ENCODE results near the gene DHDH. TPM values are rescaled to one million over a fixed set of nuclear protein-coding genes. Genes with fewer than 3 reads are reported as not detected.
A peak's percentile ranks its signal among the peaks of the same experiment; 100 is the strongest.

Gene DHDH
- total and polyA plus RNA-seq, 4 donors, result 0.59 to 4.6 (median 2.0) TPM

DNA sequence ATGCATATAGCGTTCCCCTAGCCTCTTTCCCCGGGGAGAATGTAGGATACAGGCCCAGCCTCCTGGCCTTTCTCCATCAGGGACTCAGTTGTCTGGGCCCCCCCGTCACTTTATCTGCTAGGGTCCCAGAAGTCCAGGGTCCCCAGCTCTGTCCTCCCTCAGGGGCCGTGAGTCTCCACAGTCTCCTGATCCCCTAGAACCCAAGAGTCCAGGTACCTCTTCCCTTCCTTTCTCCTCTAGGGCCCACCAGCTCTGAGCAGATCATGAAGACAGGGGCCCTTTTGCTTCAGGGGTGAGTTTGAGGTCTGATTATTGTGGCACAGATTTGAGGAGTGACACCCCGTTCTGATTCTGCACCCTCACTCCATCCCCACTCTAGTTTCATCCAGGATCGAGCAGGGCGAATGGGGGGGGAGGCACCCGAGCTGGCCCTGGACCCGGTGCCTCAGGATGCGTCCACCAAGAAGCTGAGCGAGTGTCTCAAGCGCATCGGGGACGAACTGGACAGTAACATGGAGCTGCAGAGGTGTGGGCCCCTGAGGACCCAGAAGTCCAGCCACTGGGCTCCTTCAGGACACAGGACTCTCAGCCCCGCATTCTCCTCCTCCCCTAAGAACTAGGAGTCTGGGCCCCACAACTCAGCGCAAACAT lies 21.9 kb downstream of the DHDH start:
- 54% methylated on average over 13 of the region's 16 CpGs for WGBS (ENCODE audit: insufficient coverage)
- Histone ChIP-seq H3K27ac (ENCODE audit: low read depth, low read length) (peak overlapping the region; percentile 78), H3K36me3 (ENCODE audit: control insufficient read depth, insufficient read depth, low read length) (peaks cover 2% of the 10 kb centered on the region), H3K27me3 (ENCODE audit: control insufficient read depth, insufficient read depth, low read length) (no peaks in the 10 kb centered on the region), H3K4me3 (ENCODE audit: low read depth, low read length) (peak overlapping the region; percentile 95), H3K9me3 (ENCODE audit: control insufficient read depth, insufficient read depth, low read length) (no peaks in the 10 kb centered on the region), H3K4me1 (ENCODE audit: control insufficient read depth, insufficient read depth, low read length) (peaks cover 20% of the 10 kb centered on the region)
- DNase-seq (ENCODE audit: low read depth in 4 of 6, low spot score in 6 of 6), result no peak

DNA sequence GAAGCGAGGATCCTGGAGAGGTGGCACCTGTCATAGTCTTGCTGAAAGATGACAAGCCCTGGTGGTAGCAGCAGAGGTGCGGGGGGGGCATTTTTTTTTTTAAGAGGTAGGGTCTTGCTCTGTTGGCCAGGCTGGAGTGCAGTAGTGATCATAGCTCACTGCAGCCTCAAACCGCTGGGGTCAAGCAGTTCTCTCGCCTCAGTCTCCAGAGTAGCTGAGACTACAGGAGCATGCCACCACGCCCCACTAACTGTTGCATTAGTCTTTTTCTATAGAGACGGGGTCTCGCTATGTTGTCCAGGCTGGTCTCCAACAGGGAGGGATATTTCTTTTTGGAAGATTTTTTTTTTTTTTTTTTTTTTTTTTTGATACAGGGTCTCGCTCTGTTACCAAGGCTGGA lies 24.5 kb downstream of the DHDH start:
- no peaks in the 10 kb centered on the region for H3K27me3 ChIP-seq (ENCODE audit: control insufficient read depth, insufficient read depth, low read length)
- no peak overlapping the region for H3K4me3 ChIP-seq (ENCODE audit: low read depth, low read length)
- H3K36me3 ChIP-seq (ENCODE audit: control insufficient read depth, insufficient read depth, low read length), result peaks cover 20% of the 10 kb centered on the region
- no peak for DNase-seq (ENCODE audit: low read depth in 4 of 6, low spot score in 6 of 6)
- WGBS (ENCODE audit: insufficient coverage), result 92% methylated on average over 4 of the region's 8 CpGs
- H3K4me1 ChIP-seq (ENCODE audit: control insufficient read depth, insufficient read depth, low read length), result peaks cover 28% of the 10 kb centered on the region
- no peak overlapping the region for H3K27ac ChIP-seq (ENCODE audit: low read depth, low read length)
- no peaks in the 10 kb centered on the region for H3K9me3 ChIP-seq (ENCODE audit: control insufficient read depth, insufficient read depth, low read length)

DNA sequence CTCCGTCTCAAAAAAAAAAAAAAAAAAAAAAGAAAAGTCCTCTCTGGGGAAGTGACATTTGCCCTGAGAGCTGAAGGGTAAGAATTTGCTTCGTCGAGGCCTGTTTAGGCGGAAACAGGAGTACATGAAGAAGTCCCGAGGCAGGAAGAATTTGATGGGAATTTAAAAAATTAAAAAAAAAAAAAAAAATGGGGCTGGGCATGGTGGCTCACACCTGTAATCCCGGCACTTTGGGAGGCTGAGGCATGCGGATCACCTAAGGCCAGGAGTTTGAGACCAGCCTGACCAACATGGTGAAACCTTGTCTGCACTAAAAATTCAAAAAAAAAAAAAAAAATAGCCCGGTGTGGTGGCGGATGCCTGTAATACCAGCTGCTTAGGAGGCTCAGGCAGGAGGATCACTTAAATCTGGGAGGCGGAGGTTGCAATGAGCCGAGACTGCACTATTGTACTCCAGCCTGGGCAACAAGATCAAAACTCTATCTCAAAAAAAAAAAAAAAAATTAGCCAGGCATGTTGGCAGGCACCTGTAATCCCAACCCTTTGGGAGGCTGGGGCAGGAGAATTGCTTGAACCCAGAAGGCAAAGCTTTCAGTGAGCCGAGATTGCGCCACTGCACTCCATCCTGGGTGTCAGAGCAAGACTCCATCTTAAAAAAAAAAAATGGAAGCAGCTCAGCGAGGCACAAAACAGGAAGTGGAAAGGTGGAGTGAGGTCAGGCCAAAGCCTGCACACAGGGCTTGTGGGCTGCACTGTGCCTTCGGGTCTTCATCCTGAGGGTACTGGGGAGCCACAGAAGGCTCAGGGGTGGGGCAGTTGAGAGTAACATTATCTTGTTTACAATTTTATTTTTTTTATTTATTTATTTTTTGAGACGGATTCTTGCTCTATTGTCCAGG lies 26.1 kb downstream of the DHDH start:
- Histone ChIP-seq H3K27ac (ENCODE audit: low read depth, low read length) (no peak overlapping the region), H3K4me1 (ENCODE audit: control insufficient read depth, insufficient read depth, low read length) (peaks cover 38% of the 10 kb centered on the region), H3K27me3 (ENCODE audit: control insufficient read depth, insufficient read depth, low read length) (no peaks in the 10 kb centered on the region), H3K4me3 (ENCODE audit: low read depth, low read length) (no peak overlapping the region), H3K9me3 (ENCODE audit: control insufficient read depth, insufficient read depth, low read length) (no peaks in the 10 kb centered on the region), H3K36me3 (ENCODE audit: control insufficient read depth, insufficient read depth, low read length) (peaks cover 20% of the 10 kb centered on the region)
- 80% methylated on average over 5 of the region's 16 CpGs for WGBS (ENCODE audit: insufficient coverage)
- no peak for DNase-seq (ENCODE audit: low read depth in 4 of 6, low spot score in 6 of 6)

DNA sequence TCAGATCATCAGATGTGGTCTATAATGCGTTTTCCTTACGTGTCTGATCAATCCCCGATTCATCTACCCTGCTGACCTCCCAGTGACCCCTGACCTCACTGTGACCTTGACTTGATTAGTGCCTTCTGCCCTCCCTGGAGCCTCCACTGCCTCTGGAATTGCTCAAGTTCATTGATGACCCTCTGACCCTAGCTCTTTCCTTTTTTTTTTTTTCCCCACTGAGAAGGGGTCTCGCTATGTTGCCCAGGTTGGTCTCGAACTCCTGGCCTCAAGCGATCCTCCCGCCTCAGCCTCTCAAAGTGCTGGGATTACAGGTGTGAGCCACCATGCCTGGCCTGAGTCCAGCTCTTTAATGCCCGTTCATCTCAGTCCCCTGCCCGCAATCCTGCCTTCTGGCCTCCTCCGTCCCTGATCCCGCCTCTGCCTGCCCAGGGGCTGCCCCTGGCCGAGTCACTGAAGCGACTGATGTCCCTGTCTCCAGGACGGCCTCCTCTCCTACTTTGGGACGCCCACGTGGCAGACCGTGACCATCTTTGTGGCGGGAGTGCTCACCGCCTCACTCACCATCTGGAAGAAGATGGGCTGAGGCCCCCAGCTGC lies 27.7 kb downstream of the DHDH start:
- WGBS (ENCODE audit: insufficient coverage), result 83% methylated on average over 17 of the region's 19 CpGs
- Histone ChIP-seq H3K27me3 (ENCODE audit: control insufficient read depth, insufficient read depth, low read length) (no peaks in the 10 kb centered on the region), H3K9me3 (ENCODE audit: control insufficient read depth, insufficient read depth, low read length) (no peaks in the 10 kb centered on the region), H3K4me1 (ENCODE audit: control insufficient read depth, insufficient read depth, low read length) (peaks cover 31% of the 10 kb centered on the region), H3K27ac (ENCODE audit: low read depth, low read length) (no peak overlapping the region), H3K4me3 (ENCODE audit: low read depth, low read length) (no peak overlapping the region), H3K36me3 (ENCODE audit: control insufficient read depth, insufficient read depth, low read length) (peaks cover 21% of the 10 kb centered on the region)
- DNase-seq (ENCODE audit: low read depth in 4 of 6, low spot score in 6 of 6), result no peak

DNA sequence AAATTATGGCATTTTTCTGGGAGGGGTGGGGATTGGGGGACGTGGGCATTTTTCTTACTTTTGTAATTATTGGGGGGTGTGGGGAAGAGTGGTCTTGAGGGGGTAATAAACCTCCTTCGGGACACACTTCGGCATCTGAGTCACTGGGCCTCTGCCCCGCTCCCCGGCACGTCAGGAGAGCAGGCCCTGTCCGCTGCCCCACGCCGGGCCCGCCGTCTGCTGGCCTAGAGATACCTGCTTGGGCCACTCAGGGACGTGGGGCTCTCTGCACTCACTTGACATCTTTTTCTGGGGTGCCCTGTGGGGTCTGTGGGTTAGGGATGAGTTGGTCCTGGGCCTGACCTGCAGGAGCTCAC lies 28.2 kb downstream of the DHDH start:
- Histone ChIP-seq H3K9me3 (ENCODE audit: control insufficient read depth, insufficient read depth, low read length) (no peaks in the 10 kb centered on the region), H3K36me3 (ENCODE audit: control insufficient read depth, insufficient read depth, low read length) (peaks cover 26% of the 10 kb centered on the region), H3K27me3 (ENCODE audit: control insufficient read depth, insufficient read depth, low read length) (no peaks in the 10 kb centered on the region), H3K4me1 (ENCODE audit: control insufficient read depth, insufficient read depth, low read length) (peaks cover 35% of the 10 kb centered on the region), H3K27ac (ENCODE audit: low read depth, low read length) (no peak overlapping the region), H3K4me3 (ENCODE audit: low read depth, low read length) (no peak overlapping the region)
- DNase-seq (ENCODE audit: low read depth in 4 of 6, low spot score in 6 of 6), result no peak
- WGBS (ENCODE audit: insufficient coverage), result 93% methylated on average over 8 of the region's 12 CpGs

DNA sequence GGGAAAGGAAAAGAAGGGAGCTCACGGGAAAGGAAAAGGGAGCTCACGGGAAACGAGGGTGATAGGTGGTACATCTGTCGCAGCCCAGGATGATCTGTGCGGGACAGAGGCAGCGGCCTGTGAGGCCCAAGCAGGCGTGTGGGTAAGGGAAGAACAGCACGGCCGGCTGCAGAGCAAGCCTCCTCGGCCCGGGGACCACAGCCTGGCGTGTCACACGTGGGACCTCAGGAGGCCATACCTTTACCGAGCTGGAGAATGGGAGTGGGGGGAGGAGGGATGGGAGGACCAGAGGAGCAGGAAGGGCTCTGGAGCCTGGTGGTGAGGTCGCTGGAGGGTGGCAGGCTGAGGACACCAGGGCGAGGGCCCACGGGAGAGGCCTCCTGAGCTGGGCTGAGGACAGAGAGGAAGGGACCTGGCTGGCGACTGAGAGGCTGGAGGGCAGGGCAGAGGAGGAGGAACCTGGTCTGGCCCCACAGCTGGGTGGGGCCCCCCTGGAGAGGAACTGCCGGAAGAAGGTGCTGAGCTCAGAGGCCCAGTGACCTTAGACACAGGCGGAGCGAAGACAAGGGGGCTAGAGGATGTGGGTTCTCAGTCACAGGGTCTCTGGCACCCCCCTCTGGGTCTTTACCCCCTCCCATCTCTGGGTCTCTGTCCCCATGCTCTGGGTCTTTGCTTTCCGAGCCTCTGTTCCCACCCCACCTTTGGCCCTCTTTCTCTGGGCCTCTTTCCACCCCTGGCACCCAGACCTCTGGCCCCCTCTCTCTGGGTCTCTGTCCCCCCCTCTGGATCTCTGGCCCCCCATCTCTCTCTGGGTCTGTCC lies 28.7 kb downstream of the DHDH start:
- peaks cover 36% of the 10 kb centered on the region for H3K4me1 ChIP-seq (ENCODE audit: control insufficient read depth, insufficient read depth, low read length)
- no peaks in the 10 kb centered on the region for H3K9me3 ChIP-seq (ENCODE audit: control insufficient read depth, insufficient read depth, low read length)
- H3K4me3 ChIP-seq (ENCODE audit: low read depth, low read length), result no peak overlapping the region
- H3K36me3 ChIP-seq (ENCODE audit: control insufficient read depth, insufficient read depth, low read length), result peaks cover 25% of the 10 kb centered on the region
- 62% methylated on average over 21 of the region's 22 CpGs for WGBS (ENCODE audit: insufficient coverage)
- H3K27me3 ChIP-seq (ENCODE audit: control insufficient read depth, insufficient read depth, low read length), result no peaks in the 10 kb centered on the region
- H3K27ac ChIP-seq (ENCODE audit: low read depth, low read length), result no peak overlapping the region
- no peak for DNase-seq (ENCODE audit: low read depth in 4 of 6, low spot score in 6 of 6)

DNA sequence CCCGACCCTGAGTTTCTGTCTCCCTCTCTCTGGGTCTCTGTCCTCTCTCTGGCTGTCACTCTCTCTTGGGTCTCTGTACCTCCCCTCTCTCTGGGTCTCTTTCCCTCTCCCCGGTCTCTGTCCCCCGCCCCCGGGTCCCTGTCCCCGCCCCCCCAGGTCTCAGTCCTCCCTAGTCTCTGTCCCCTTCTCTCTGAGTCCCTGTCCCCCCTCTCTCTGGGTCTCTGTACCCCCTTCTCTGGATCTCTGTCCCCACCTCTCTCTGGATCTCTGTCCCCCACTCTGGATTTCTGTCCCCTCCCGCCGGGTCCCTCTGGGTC lies 29.3 kb downstream of the DHDH start:
- H3K4me1 ChIP-seq (ENCODE audit: control insufficient read depth, insufficient read depth, low read length), result peaks cover 36% of the 10 kb centered on the region
- DNase-seq (ENCODE audit: low read depth in 4 of 6, low spot score in 6 of 6), result no peak
- no peak overlapping the region for H3K27ac ChIP-seq (ENCODE audit: low read depth, low read length)
- H3K4me3 ChIP-seq (ENCODE audit: low read depth, low read length), result no peak overlapping the region
- no peaks in the 10 kb centered on the region for H3K27me3 ChIP-seq (ENCODE audit: control insufficient read depth, insufficient read depth, low read length)
- no peaks in the 10 kb centered on the region for H3K9me3 ChIP-seq (ENCODE audit: control insufficient read depth, insufficient read depth, low read length)
- H3K36me3 ChIP-seq (ENCODE audit: control insufficient read depth, insufficient read depth, low read length), result peaks cover 30% of the 10 kb centered on the region
- WGBS (ENCODE audit: insufficient coverage), result 60% methylated on average over 2 of the region's 7 CpGs

DNA sequence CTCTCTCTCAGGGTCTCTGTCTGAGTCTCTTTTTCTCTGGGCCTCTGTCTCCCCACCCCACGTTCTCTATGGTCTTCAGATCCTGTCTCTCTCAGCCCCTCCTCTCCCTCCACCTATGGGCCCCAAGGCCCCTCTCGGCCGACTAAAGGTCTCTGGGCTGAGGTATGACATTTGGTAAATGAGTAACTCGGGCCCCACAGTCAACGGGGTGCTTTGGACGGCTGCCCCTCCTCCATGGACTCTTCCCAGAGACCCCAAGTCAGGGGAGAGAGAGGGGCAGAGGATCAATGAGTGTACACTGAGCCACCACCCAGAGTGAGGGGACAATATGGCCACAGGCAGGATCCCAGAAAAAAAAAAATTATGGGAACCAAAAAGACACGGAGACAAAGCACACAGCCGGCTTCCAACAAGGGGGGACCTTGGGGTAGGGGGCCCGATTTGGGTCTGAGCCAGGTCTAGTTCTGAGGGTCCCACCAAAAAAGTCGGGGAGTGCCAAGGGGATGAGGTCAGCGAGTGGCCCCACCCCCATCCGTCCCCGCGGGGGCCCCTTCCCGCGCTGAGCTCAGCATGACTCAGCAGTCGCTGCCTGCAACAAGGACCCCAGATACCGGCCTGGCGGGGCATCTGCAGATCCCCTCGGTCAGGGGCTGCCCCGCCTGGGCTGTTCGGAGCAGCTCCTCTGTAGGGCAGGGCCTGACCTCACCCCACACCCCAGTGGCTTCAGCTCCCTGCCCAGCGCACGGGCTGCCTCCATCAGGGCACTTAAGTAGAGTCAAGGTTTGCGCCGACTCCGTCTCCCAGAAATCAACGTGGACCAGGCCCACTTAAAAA lies 30.1 kb downstream of the DHDH start:
- WGBS (ENCODE audit: insufficient coverage), result 9% methylated on average over 22 of the region's 28 CpGs
- peak overlapping the region; percentile 80 for H3K27ac ChIP-seq (ENCODE audit: low read depth, low read length)
- DNase-seq (ENCODE audit: low read depth in 4 of 6, low spot score in 6 of 6), result peak in 1 of 6 donors; percentile 61
- H3K4me3 ChIP-seq (ENCODE audit: low read depth, low read length), result peak overlapping the region; percentile 21
- no peaks in the 10 kb centered on the region for H3K9me3 ChIP-seq (ENCODE audit: control insufficient read depth, insufficient read depth, low read length)
- peaks cover 38% of the 10 kb centered on the region for H3K36me3 ChIP-seq (ENCODE audit: control insufficient read depth, insufficient read depth, low read length)
- peaks cover 36% of the 10 kb centered on the region for H3K4me1 ChIP-seq (ENCODE audit: control insufficient read depth, insufficient read depth, low read length)
- H3K27me3 ChIP-seq (ENCODE audit: control insufficient read depth, insufficient read depth, low read length), result no peaks in the 10 kb centered on the region
